HG03378 (cell line): ENCODE measurements around the gene UAP1L1.

Experiments
- ATAC-seq: cut with Tn5 transposase; IDR thresholded peaks from one replicate; pipeline ENCODE4 v1.9.1; 2021; ENCODE audit warnings: mild to moderate bottlenecking, moderate library complexity; ENCODE audit not compliant: unreplicated experiment

UAP1L1 gene

GRCh38 chr9:137128158-137128861 is 51.0 kb downstream of the UAP1L1 start:
- no peak for ATAC-seq

GRCh38 chr9:137128862-137129455 is 51.6 kb downstream of the UAP1L1 start:
- ATAC-seq = peak; percentile 25

DNA sequence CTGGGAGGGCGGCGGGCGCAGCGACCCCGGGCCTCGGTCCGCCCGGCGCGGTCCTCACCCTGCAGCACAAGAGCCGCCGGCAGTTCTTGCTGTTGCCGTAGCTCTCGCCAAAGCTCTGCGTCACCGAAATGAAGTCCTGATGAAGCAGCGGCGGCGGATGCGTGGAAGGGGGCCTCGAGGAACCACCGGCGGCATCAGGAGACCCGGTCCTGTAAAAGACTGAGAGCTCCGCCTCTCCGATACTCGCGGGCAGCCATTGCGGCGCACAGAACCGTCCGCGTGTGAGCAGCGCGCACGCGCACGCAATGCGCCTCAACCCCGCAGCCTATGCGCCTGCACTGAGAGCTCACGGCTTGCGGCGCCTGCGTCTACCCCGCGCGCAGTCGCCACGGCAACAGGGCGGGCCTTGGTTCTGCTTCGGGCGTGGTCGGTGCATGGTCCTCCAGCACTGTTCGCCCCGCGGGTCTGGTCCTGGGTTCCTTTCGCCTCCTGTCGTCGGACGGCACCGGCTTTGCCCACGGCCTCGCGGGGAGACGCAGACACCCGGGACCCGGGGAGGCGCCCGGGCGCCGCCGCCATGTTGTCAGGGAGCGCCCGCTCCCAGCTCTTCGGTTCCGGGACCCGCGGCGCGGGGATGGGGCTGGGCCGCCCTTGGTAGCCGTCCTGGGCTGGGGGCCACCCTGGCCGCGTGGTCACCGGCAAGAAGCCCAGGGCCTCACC is 52.3 kb downstream of the UAP1L1 start:
- ATAC-seq = peak; percentile 59

- ATAC-seq = peak; percentile 5
Measured at GRCh38 chr9:137130176-137130755, 52.9 kb downstream of the UAP1L1 start.
